GM18505 (cell line): Measurements from ENCODE around the gene SYCP2.

Source experiments
- ATAC-seq: cut with Tn5 transposase; IDR thresholded peaks from one replicate; pipeline ENCODE4 v1.9.1; 2021; ENCODE audit not compliant: unreplicated experiment
- POLR2A ChIP-seq: IDR thresholded peaks from 4 replicates; pipeline ENCODE4 v1.6.1; 2011; ENCODE audit warnings: borderline replicate concordance; ENCODE audit not compliant: insufficient read depth, insufficient read length; ENCODE audit errors: extremely low read depth

Gene SYCP2

DNA sequence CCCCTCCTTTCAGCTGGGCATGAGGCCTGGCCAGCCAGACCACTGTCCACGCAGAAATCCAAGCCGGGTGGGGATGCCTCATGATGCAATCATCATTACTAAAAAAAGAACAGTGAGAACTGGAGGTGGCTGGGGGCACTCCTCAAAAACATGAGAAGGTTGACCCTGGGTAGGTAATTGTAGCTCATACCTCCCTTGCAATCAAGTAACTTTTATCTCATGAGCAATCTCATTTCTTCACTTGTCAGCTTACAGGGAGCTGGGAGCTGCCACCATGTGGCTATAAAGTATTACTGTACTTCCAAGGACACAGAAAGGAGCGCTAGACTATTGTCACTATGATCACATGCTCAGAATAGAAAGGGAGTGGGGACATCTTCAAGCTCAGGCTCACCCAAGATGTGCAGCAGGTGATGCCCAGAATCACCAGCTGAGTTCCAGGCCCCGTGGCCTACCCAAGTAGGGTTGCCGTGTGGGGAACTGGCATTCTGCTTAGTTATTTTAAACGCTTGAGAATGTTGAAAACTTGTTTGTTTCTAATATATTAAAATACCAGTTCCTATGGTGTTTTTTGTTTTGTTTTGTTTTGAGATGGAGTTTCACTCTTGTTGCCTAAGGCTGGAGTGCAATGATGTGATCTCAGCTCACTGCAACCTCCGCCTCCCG is 21.8 kb upstream of the SYCP2 start:
- ATAC-seq = no peak
- no peak for TF ChIP-seq POLR2A

DNA sequence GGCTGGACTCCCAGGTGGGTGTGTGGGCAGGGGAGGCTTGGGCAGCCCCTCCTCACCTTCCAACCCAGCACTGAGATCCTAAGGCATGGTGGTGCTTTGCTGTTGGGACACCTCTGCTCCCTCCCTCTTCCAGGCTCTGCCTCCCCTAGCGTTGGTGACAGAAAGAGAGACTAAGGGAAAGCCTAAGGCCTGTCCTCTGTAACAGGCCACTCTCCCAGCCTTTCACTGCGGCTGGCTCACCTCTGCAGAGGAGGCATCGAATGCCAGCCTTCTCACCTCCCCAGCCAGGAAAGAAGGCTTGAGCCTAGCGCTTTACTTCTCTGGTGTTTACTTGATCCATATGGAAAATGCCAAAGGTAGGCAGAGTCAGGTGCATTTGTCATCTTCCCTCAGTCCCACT is 21.3 kb upstream of the SYCP2 start:
- no peak for ATAC-seq
- no peak for TF ChIP-seq POLR2A

DNA sequence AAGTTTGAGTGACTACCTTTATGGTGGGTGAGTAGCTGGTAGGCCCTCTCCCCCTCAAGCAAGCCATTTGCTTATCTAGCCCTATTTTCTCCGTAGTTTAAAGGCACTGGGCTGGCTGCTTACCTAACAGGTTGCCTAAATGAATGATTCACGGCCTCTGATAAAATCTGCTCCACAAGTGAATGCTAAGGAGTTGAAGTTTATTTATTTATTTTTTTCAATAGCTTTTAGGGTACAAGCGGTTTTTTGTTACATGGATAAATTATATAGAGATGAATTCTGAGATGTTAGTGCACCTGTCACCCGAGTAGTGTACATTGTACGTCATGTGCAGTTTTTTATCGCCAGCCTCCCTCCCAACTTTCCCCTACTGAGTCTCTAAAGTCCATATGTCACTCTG is 16.5 kb upstream of the SYCP2 start:
- no peak for ATAC-seq
- no peak for TF ChIP-seq POLR2A

DNA sequence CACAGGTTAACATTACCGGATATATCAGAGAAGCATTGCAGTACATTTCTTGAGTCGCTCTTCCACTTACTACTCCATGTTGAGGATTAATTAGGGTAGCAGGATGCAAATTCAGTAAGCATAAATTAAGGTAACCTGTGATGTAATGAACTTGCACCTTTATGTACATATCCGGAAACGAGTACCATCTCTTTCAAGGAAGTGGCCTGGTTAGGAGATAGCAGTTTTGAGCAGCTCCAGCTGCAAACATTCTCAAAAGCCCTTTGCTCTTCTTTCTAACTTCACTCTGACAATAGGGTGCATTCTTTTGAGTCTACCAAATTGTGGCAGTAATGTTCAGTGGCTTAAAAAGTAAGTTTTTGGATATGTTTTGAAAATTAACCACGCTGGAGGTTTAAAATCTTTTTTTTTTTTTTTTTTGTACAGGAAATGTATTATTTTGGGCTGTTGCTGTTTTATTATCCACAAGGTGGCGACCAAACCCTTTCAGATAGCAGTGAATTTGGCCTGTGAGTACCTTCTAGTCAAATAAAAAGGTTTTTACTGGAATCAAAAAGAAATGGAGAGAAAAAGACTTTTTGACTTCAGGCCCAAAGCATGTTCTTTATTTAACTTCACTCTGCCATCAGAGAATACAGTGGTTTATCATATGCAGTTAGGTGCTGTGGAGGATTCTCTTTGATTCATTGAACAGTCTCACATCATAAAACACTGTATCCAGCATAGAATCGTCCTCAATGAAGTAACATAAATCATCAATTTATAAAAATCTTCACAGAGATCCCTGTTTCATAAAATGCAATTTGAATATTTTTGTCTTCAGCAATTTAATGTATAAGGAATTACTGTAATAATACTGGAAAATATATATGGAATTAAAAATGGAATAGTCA is 15.6 kb upstream of the SYCP2 start:
- no peak for TF ChIP-seq POLR2A
- peak; percentile 73 for ATAC-seq

DNA sequence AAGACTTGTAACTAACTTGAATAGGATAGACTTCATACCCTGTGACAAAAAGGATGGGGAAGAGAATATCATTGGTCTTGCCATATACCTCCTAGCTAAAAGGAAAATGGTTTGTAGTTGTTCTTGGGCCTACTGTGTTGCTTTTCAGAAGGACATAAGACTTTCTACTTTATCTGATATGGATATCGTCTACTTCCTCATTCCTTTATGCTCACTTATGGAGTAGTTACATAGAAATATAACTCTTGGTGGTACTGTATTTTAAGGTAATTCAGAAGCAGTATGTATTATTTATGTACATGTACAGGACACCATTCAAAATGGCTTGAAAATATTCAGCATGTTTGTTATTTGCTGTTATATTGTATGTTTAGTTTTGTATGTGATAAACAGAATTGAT is 14.8 kb upstream of the SYCP2 start:
- no peak for TF ChIP-seq POLR2A
- ATAC-seq = no peak

DNA sequence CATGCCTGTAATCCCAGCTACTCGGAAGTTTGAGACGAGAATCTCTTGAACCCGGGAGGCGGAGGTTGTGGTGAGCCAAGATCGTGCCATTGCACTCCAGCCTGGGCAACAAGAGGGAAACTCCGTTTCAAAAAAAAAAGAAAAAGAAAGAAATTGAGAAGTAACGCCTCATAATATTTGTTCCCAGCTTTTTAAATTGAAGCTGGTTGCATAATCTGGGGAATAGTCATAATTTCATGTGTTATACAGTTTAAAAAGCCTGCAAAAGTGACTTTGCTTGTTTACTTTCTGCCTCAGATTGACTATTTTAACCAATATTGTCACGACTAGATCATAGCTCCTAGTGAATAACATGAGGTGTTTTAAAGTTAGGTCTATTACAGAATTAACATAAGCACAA is 13.9 kb upstream of the SYCP2 start:
- no peak for TF ChIP-seq POLR2A
- no peak for ATAC-seq

DNA sequence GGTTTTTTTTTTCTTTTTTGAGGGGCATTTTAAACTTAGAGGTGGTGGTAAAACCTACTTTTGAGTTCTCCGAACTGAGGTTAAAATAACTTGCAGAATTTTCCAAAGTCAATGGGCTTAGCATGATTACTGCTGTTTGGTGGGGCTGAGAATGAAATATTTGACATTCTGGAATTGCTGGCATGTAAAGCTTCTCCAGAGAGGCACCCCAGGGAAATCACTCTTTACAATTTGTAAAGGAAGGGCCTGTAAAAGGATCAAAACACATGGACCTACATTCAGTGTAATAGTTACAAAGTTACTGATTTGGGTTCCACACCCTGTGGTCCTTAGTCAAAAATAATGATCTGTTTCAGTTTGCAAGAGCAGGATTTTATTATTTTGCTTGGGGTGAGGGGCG is 12.3 kb upstream of the SYCP2 start:
- no peak for ATAC-seq

DNA sequence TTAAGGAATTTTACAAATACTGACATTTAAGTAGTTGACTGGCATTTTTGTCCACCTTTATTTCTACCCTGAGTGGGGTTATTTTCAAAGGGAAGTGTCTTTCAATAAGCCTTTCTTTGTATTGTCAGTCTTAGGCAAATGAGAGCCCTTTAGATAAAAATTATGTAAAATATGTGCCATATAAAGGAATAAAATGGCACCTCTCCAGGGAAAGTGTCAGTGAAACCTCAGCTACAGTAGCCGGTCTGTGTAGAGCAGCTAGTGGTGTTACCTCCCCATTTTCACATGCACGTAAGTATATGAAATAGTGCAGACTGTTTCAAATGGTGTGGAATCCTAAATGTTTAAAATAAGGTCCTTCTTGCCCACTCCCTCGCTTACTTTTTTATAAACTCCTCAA is 11.7 kb upstream of the SYCP2 start:
- TF ChIP-seq POLR2A = no peak
- no peak for ATAC-seq

More for the DNA sequence above, 12.3 kb upstream of the SYCP2 start:
- TF ChIP-seq POLR2A = no peak

DNA sequence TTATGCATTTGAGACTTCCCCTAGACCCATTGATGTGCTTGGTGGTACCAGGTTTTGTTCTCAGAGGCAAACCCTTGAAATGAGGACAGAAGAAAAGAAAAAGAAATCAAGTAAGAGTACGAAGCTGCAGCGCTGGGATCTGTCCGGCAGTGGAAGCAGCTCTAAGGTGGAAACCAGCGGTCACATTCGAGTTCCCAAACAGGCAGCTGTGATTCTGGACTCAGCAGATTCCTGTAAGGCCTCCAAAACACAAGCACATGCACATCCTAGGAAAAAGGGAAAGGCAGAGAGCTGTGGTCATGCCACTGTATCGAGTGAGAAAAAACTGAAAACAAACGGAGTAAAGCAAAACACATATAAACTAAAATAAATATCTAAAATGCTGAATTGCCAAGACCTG is 11.3 kb upstream of the SYCP2 start:
- no peak for TF ChIP-seq POLR2A
- ATAC-seq = no peak

DNA sequence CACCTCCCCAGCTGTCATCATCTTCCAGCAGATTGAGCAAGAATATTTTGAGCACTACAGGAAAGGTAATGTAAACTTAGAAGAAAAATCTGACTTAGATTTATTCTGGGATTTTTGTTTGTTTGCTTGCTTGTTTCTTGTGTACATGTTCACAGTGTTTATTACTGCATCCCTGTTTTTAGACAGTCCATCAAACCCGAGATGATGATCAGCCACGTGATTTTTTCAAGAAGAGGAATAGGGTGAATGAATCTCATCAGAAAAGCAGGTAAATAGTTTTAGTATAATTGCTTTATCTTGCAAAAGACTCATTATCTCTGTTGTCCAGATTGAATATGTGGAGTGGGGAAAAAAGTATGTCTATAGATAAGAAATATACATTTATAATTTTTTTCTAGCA is 8.8 kb upstream of the SYCP2 start:
- no peak for TF ChIP-seq POLR2A
- no peak for ATAC-seq

DNA sequence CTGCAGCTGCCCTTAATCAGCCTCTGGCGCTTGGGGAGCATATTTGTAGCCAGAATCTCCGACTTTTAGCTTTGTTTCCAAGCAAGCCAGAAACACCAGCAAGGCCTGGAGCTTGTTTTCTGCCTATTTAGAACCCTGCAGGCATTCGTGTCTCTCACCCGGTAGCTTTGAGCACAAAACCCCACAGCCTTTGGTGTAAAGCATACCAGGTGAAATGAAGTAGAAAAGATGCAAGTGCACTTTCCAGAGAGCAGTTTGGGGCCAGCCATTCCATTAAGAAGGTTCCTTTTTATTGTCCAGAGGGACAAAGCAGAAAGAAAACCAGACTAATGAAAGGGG is 7.5 kb upstream of the SYCP2 start:
- no peak for TF ChIP-seq POLR2A
- no peak for ATAC-seq

DNA sequence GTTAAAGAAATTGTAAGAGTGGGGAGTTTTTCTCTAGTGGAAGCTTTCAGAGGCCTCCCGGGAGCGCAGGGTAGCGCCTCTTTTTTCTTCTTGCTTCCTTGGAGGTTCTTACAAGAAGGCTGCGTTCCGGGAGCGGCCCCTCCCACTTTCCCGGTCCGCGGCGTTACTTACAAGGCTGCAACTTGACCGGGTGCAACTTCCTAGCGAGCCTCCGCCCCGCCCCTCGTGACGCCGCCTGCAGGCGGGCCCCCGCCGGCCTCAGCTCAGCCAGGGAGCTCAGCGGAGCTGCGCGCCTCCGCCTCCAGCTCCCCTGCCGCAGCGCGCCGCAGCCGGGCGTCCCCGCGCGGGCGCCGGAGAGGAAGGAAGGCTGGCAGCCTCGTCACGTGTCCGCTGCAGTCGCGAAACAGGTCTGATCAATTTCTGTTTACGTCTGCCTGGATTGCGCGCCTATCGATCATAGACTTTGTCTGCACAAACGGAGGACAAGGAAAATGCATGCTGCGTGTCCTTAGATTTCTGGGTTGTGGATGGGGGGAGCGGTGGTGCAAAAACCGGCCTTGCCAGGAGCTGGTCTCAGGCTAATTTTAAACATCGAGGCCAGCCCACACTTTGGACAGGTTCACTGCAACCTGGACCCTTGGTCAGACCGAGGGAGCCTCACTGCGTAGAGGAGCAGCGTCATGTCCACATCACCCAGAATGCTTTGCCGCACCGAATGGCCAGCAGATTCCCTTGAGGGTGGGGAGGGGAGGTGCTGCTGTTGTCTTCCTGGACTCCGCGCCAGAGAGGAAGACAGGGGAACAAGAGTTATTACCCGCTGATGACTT is 6.9 kb upstream of the SYCP2 start, which contains the start of the genes FAM217B and PPP1R3D:
Gene FAM217B, plus strand, starts transcription at position 261 of the 827 bp plus-strand sequence. CDS start 3,555 bp downstream, outside the sequence.
Gene PPP1R3D, minus strand, starts transcription at position 177 of the 827 bp plus-strand sequence. CDS start 374 bp downstream, outside the sequence.
- ATAC-seq = peak; percentile 94
- peak; percentile 87 for TF ChIP-seq POLR2A

DNA sequence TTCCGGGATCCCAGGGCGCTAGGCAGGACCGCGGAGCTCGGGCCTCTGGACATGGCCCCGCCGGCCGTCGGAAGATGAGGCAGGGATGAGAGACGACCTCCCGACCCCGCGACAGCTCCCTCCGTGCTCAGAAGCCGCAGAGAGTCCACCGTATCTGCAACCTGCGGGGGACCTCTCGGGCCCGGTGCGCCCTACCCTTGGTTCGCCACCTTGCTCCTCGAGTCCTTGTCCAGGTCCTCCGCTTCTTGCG is 6.4 kb upstream of the SYCP2 start:
- no peak for TF ChIP-seq POLR2A
- peak; percentile 36 for ATAC-seq

DNA sequence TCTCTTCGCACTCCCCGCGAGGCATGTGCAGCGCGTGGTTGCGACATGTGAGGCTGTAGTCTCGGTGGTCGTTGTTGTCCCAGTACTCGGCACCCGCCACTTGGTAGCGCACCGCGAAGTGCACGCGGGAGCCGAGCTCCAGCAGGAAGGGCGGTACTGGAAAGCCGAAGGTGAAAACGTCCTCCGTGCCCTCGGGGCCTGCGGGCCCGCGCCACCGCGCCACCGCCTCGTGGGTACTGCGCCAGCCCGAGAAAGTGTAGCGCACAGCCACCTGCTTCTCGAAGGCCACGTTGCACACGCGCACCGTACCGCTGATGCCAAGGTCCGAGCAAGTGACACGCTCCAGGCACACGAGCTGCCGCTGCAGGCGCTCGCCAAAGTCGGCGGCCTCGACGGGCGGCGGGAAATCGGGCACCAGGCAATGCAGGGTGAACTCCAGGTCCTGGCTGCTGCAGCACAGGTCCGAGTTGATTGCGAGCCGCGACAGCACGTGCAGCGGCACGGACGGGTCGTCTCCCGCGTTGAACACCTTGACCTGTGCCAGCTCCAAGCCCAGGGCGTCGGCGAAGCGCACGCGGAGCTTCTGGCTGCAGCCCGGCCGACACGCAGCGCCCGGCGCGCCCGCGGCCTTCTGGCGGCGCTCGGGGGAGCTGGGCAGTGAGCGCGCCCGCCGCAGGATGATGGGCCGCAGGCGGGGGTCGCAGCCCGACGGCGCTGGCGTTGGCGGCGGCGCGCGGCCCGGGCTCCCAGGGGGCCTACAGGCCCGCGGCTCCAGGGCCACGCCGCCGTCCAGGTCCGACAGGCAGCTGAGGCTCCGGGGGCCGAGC is 5.8 kb upstream of the SYCP2 start:
- no peak for ATAC-seq
- no peak for TF ChIP-seq POLR2A

DNA sequence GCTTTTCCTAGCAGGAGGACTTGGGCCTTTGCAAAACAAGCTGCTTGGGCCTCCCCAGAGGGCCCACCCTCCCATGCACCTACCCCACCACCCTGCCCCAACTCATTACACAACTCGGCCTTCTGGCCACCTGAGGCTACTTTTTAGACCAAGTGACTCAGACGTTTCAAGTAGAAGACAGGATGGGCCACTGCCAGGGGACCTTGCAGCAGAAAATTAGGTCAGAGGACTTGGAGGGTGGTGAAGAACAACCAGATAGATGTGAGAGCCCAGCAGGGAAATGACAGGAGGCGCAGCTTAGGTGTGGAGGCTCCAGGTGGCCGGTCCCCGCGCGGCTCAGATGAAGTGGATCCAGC is 5.2 kb upstream of the SYCP2 start:
- ATAC-seq = no peak

More for the DNA sequence above, 5.2 kb upstream of the SYCP2 start:
- TF ChIP-seq POLR2A = no peak
